Rectal smooth muscle tissue (tissue), 1 donor: ENCODE measurements around the gene SYT9.

Source experiments
- H3K27ac ChIP-seq: one replicate; pipeline ENCODE4 v1.7.0; 2013; ENCODE audit warnings: low read depth, low read length, inconsistent platforms
- H3K27me3 ChIP-seq: one replicate; pipeline ENCODE4 v1.7.0; 2013; ENCODE audit warnings: low read length; ENCODE audit not compliant: control insufficient read depth, insufficient read depth
- H3K36me3 ChIP-seq: one replicate; pipeline ENCODE4 v1.7.0; 2013; ENCODE audit warnings: low read length; ENCODE audit not compliant: control insufficient read depth, insufficient read depth
- H3K4me1 ChIP-seq: one replicate; pipeline ENCODE4 v1.7.0; 2013; ENCODE audit warnings: low read length; ENCODE audit not compliant: control insufficient read depth, insufficient read depth
- H3K4me3 ChIP-seq: one replicate; pipeline ENCODE4 v1.7.0; 2013; ENCODE audit warnings: low read length
- H3K9ac ChIP-seq: one replicate; pipeline ENCODE4 v1.7.0; 2013; ENCODE audit warnings: low read length

Gene SYT9

GRCh38 chr11:7444091-7444981 lies 192.6 kb downstream of the SYT9 start:
- Histone ChIP-seq H3K27me3 (peaks cover 2% of the 10 kb centered on the region), H3K4me3 (no peak overlapping the region), H3K9ac (no peak overlapping the region), H3K36me3 (no peaks in the 10 kb centered on the region), H3K27ac (no peak overlapping the region), H3K4me1 (no peaks in the 10 kb centered on the region)

GRCh38 chr11:7445564-7445963 lies 193.9 kb downstream of the SYT9 start:
- H3K9ac ChIP-seq = no peak overlapping the region
- H3K4me1 ChIP-seq = no peaks in the 10 kb centered on the region
- peaks cover 2% of the 10 kb centered on the region for H3K27me3 ChIP-seq
- no peak overlapping the region for H3K27ac ChIP-seq
- H3K36me3 ChIP-seq = no peaks in the 10 kb centered on the region
- H3K4me3 ChIP-seq = no peak overlapping the region

- H3K36me3 ChIP-seq = no peaks in the 10 kb centered on the region
- H3K9ac ChIP-seq = no peak overlapping the region
- H3K4me3 ChIP-seq = no peak overlapping the region
- H3K27me3 ChIP-seq = peaks cover 2% of the 10 kb centered on the region
- no peaks in the 10 kb centered on the region for H3K4me1 ChIP-seq
- H3K27ac ChIP-seq = no peak overlapping the region
Observed at GRCh38 chr11:7448201-7448600, 196.5 kb downstream of the SYT9 start.

- no peaks in the 10 kb centered on the region for H3K27me3 ChIP-seq
- H3K27ac ChIP-seq = no peak overlapping the region
- no peaks in the 10 kb centered on the region for H3K4me1 ChIP-seq
- H3K36me3 ChIP-seq = no peaks in the 10 kb centered on the region
- H3K9ac ChIP-seq = no peak overlapping the region
- no peak overlapping the region for H3K4me3 ChIP-seq
Observed at GRCh38 chr11:7449211-7449840, 197.6 kb downstream of the SYT9 start.

- H3K4me3 ChIP-seq = no peak overlapping the region
- H3K27ac ChIP-seq = no peak overlapping the region
- H3K4me1 ChIP-seq = no peaks in the 10 kb centered on the region
- H3K9ac ChIP-seq = no peak overlapping the region
- H3K36me3 ChIP-seq = no peaks in the 10 kb centered on the region
- H3K27me3 ChIP-seq = no peaks in the 10 kb centered on the region
Observed at GRCh38 chr11:7449841-7450214, 198.1 kb downstream of the SYT9 start.

GRCh38 chr11:7450836-7451235 lies 199.1 kb downstream of the SYT9 start:
- Histone ChIP-seq H3K9ac (no peak overlapping the region), H3K27me3 (no peaks in the 10 kb centered on the region), H3K27ac (no peak overlapping the region), H3K36me3 (no peaks in the 10 kb centered on the region), H3K4me3 (no peak overlapping the region), H3K4me1 (no peaks in the 10 kb centered on the region)

GRCh38 chr11:7451520-7451919 lies 199.8 kb downstream of the SYT9 start:
- H3K27me3 ChIP-seq = no peaks in the 10 kb centered on the region
- no peak overlapping the region for H3K9ac ChIP-seq
- no peak overlapping the region for H3K27ac ChIP-seq
- no peaks in the 10 kb centered on the region for H3K36me3 ChIP-seq
- no peaks in the 10 kb centered on the region for H3K4me1 ChIP-seq
- no peak overlapping the region for H3K4me3 ChIP-seq

- H3K27ac ChIP-seq = no peak overlapping the region
- H3K27me3 ChIP-seq = no peaks in the 10 kb centered on the region
- no peak overlapping the region for H3K4me3 ChIP-seq
- no peak overlapping the region for H3K9ac ChIP-seq
- H3K4me1 ChIP-seq = no peaks in the 10 kb centered on the region
- H3K36me3 ChIP-seq = no peaks in the 10 kb centered on the region
Observed at GRCh38 chr11:7451952-7452494, 200.3 kb downstream of the SYT9 start.

- H3K27ac ChIP-seq = no peak overlapping the region
- no peaks in the 10 kb centered on the region for H3K36me3 ChIP-seq
- H3K27me3 ChIP-seq = no peaks in the 10 kb centered on the region
- no peak overlapping the region for H3K9ac ChIP-seq
- H3K4me3 ChIP-seq = no peak overlapping the region
- H3K4me1 ChIP-seq = no peaks in the 10 kb centered on the region
Observed at GRCh38 chr11:7454854-7455253, 203.2 kb downstream of the SYT9 start.

- Histone ChIP-seq H3K4me1 (no peaks in the 10 kb centered on the region), H3K36me3 (no peaks in the 10 kb centered on the region), H3K4me3 (no peak overlapping the region), H3K27ac (no peak overlapping the region), H3K9ac (no peak overlapping the region), H3K27me3 (no peaks in the 10 kb centered on the region)
Observed at GRCh38 chr11:7457211-7457610, 205.5 kb downstream of the SYT9 start.

GRCh38 chr11:7462706-7463105 lies 211.0 kb downstream of the SYT9 start:
- no peaks in the 10 kb centered on the region for H3K4me1 ChIP-seq
- no peaks in the 10 kb centered on the region for H3K36me3 ChIP-seq
- no peak overlapping the region for H3K27ac ChIP-seq
- no peaks in the 10 kb centered on the region for H3K27me3 ChIP-seq
- H3K4me3 ChIP-seq = no peak overlapping the region
- no peak overlapping the region for H3K9ac ChIP-seq

GRCh38 chr11:7467652-7468051 lies 215.9 kb downstream of the SYT9 start:
- Histone ChIP-seq H3K27me3 (no peaks in the 10 kb centered on the region), H3K4me1 (no peaks in the 10 kb centered on the region), H3K9ac (no peak overlapping the region), H3K4me3 (no peak overlapping the region), H3K36me3 (no peaks in the 10 kb centered on the region), H3K27ac (no peak overlapping the region)
